GM21825 (cell line): ENCODE results near the gene RPS6KA5.
"Not testable (repeated sequence)": the region's sequence is repeated elsewhere in the genome, so short reads cannot be mapped to it uniquely, and the experiment has no call there.

ENCODE experiments used
- ATAC-seq: cut with Tn5 transposase; IDR thresholded peaks from one replicate; pipeline ENCODE4 v1.9.1; 2021; ENCODE audit warnings: mild to moderate bottlenecking, moderate library complexity; ENCODE audit not compliant: unreplicated experiment

The RPS6KA5 gene

GRCh38 chr14:91068642-91069041 lies 8.2 kb upstream of the RPS6KA5 start:
- ATAC-seq: no peak

DNA sequence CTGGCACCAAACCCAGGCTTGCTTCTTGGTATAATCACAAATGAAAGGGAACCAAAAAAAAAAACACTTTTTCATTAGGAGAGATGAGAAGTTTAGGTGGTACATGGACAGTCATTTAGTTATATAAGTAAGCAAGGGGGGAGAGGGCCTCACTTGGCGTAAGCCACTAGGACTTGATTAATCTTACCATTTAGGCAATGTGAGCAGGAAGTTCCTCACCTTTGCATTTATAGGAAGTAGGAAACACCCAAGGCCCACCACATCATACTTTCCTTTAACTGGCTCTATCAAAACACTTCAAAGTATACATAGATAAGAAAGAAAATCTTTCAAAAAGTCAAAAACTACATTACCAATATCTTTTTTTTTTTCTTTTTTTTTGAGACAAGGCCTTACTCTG lies 6.7 kb upstream of the RPS6KA5 start:
- ATAC-seq: no peak

- ATAC-seq: no peak
Observed at GRCh38 chr14:91065266-91065665, 4.8 kb upstream of the RPS6KA5 start.

DNA sequence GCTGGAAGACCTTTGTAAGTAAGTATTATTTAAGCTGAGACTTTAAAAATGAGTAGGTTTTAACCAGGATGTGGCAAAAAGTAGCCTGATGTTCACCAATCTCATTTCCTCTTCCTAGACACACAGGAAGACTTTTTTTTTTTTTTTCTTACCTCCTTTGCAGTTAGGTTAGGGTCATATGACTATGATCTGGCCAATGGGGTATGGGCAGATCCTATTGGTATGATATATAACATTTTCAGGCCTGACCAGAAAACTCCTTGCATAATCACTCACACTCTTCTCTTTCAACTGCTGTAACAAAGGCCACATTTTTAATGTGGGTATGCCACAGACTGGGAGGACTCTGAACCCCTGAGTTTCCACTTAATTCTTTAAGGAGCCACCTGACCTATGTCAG lies 2.7 kb upstream of the RPS6KA5 start:
- ATAC-seq: no peak

DNA sequence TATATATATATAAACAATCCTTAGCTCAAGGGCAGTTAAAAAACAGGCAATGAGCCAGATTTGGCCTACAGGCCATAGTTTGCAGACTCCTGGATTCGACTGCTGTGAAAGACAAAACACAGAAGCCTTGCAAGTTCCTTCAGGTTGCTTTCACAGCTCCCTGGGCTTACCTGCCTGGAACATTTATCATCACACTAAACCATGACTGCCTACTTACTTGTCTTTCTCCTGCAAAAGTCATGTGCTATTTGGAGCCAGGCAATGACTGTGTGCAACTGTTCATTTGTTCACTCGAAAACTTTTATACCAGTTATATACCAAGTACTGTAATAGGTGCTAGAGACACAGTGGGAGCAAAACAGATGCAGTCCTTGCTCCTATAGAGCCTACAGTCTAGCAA lies 2.2 kb upstream of the RPS6KA5 start:
- no peak for ATAC-seq

DNA sequence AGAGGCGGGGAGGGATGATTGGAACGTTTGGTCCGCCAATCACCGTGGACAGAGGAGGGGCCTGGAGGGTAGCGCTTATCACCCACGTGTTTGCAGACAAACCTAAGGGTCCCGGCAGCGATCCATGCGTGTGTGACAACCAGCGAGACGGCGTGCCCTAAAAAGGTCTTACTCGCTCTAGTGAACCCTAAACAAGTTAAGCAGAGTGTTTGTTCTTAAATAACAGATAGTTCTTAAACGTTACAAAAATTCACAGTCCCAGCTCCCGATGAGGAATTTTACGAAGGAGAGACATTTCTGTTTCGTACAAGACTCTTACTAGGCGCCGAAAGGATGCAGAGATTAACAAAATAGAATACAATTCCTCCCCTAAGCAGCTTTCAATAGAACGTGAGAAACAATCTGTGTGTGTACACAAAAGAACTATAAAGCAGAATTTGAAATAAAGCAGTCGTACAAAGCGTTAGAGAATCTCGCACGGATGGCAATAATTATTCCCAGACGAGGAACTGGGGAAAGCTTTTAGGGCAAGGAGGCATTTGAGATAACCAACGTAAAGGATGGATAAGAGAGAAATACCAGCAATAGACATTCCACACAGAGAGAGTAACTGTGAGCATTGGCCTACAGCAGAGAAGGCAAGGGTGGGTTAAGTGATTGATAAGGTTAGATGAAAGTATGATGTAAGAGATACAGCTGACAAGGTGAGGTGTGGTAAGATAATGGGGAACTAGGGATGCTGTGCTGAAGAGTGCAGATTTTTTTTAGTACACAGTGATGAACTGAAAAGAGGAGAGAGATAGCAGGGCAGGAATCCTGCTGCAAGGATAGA lies 831 bp upstream of the RPS6KA5 start:
- no peak for ATAC-seq

DNA sequence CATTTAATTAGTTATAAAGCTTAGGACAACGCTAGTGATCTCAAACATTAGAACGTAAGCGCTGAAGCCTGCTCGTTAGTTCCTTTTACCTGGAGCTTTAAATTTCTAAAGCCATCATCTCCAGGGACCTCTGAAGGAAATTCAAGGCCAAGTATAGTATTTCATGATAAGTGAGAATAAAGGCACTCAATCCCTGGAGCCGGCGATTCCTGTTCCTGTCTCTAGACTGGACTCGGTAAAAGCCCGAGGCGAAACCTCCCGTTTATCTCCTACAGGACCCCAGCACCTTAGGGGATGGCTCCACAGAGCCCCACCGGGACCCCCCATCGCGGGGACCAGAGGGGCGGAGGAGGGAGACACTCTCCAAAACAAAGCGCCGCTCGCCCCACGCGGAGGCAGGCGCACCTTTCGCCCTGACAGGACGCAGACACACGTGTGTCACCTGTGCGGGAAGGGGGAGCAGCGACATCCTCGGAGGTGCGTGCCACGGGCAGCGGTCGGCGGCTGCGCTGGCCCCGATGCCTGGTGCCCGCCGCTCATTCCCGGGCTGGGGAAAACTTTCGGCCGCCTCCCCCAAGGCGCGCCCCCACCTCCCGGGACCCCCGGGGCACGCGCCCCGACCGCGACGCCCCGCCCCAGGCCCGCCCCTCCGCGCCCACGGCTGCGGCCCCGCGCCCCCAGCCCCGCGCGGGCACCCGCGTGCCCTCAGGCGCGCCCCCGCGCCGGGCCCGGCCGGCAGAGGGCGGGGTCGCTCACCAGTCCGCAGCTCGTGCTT lies 678 bp downstream of the RPS6KA5 start:
- peak; percentile 25 for ATAC-seq

DNA sequence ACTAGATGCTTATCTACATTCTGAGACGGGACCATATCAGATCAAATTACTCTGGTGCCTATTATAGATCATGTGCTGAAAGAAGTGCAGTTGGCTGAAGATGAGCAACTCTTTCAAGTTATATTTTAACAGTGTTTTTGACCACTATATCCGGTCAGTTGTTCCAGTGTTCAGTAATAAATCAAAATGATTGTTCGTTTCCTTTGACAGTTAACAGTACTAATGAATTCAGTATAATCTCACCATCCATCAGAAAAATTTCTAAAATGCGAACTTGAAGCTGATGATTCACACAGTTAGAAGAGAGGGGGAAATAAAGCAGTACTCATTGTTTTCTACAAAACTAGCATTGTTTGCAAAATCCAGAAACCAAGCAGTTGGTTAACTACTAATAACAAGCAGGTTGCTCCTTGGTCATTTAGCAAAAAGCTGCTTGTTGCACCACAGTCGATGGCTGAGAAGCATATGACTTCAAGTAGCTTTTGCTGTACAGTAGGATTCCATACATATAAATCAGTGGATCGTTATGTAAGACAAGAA lies 2.3 kb downstream of the RPS6KA5 start:
- no peak for ATAC-seq

- ATAC-seq: no peak
Observed at GRCh38 chr14:91056361-91056760, 4.1 kb downstream of the RPS6KA5 start.

DNA sequence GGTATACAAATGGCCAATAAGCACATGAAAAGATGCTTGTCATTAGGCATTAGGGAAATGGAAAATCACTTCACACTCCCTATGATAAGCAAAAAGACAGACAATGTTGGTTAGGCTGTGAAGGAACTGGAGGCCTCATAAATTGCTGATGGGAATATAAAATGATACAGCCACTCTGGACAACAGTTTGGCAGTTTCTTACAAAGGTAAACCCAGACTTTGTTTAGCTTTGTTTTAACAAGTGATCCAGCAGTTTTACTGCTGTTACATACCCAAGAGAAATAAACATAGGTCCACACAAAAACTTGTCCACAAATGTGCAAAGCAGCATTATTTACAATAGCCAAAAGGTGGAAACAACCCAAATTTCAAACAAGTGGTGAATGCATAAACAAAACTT lies 5.4 kb downstream of the RPS6KA5 start:
- no peak for ATAC-seq

DNA sequence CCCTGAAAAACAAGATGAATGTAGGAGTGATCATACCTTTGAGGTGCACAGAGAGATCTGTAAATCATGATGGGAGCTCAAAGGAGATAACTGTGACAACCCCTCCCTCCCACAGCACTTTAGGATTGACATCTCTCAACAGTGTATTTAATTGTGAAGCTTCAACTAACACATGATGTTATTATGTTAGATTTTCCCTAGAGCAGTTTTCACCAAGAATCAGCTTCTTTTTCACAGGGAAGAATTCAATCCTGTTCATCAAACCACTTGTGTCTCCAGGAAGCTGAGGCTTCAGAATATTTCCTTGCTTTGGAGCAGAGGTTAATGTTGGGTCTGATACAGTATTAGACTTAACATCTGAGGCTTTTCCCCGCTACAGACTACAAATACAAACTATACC lies 11.8 kb downstream of the RPS6KA5 start:
- ATAC-seq: no peak

DNA sequence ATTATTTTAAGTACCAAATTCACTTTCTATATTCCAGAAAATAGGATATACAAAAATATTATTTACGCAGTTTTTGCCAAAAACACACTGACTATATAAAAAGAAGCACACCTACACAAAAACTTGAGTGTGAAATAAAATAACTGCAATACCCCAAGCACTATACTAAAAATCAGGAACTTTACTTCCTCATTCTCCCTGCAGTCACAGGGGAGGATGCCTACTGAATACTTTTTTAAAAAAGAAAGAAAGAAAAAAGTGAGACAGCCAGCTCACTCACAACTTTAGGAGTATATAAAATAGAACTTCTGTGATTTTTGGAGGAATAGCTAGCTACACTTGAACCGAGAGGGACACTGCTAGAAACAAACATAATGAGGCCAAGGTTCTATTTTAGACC lies 12.2 kb downstream of the RPS6KA5 start:
- no peak for ATAC-seq

DNA sequence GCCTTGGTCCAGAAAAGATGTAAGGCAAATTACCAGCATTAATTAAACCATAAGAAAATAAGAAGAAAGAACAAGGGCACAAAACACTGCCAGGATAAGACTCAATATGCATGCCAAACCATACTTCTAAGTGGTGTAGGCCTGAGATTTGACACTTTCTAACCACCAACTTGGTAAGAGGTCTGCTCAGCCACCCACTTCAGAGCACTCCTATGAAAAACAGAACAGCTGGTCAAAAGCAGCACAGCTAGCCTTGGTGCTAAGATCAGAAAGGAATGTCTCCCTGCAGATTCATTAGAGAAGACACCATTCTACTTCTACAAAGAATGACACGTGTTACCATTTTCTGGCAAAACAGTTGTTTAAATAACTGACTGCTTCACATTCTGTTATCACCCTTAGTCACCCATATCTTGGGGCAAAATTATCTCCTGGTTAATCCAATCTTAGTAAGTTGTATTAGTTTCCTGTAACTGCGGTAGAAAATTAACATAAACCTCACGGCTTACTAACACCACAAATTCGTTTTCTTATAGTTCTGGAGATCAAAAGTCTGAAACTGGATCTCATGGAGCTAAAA lies 13.2 kb downstream of the RPS6KA5 start:
- no peak for ATAC-seq

DNA sequence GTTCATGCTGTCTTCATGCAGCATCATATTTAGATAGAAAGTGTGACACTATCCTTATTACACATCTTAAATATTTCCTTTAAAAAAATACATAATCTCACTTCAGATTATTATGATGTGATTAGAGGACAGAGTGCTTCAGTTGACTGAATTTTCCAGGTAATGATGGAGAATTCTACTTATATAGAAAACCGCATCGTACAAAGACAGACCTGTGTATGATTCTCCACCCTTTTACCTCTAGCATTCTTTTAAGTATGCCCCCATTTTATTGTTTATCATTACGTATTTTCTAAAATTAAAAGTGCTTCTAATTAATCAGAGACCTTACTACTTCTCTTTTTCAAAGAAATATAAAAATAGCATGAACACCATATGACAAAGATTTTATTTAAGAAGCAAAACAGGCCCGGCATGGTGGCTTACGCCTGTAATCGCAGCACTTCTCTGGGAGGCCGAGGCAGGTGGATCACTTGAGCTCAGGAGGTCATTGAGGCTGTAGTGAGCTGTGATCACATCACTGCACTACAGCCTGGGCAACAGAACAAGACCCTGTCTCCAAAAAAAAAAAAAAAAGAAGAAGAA lies 13.9 kb downstream of the RPS6KA5 start:
- no peak for ATAC-seq

DNA sequence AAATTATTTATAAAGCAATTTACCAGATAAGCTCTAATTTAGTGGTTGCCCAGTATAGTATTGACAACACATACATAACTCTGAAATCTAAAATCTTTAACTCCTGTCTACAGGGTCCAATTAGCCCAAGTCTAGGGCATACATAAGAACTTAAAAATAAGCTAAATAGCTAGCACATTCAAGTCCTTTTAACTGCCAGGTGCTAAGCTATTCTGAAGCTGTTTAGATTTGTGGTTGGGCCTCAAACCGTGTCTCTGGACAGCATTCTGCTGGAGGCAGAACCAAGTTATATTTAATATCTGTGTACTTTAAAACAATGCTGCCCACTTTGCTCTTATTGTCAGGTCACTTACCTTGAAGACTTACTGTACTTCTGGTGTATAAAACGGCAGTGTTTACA lies 19.0 kb downstream of the RPS6KA5 start:
- ATAC-seq: no peak

DNA sequence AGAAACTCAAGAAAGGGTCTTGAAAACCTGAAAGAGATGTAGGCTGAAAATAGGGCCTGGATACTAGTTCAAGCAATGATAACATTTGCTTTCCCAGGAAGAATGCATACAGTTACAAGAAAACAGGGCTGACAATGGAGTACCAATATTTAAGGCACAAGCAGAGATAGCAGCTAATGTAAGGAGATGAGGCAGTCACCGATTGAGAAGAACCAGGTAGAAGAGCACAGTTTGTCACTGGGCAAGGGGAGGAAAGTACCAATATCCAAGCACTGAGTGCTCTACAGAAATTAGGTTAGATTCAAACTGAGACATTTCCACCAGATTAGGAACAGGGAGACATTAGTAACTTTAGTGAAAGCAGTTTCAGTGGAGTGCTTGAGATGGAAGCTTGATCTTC lies 19.9 kb downstream of the RPS6KA5 start:
- no peak for ATAC-seq

DNA sequence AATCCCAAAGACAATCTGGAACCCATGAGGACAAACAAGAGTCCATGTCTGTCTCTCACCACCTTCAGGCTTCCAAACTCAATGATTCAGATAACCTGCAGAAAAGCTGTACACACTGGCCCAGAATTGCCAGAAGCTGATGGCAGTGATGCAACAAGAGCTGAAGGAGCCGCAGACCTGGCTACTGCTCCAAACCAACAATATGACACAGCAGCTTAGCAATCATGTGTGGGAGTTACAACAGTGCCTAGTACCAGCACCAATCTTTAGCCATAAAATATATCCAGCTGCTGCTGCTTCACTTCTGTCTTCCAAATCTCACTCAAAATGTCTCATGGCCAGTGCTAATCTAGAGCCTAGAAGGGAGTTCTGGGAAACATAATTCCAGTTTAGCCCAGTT lies 22.0 kb downstream of the RPS6KA5 start:
- ATAC-seq: no peak

DNA sequence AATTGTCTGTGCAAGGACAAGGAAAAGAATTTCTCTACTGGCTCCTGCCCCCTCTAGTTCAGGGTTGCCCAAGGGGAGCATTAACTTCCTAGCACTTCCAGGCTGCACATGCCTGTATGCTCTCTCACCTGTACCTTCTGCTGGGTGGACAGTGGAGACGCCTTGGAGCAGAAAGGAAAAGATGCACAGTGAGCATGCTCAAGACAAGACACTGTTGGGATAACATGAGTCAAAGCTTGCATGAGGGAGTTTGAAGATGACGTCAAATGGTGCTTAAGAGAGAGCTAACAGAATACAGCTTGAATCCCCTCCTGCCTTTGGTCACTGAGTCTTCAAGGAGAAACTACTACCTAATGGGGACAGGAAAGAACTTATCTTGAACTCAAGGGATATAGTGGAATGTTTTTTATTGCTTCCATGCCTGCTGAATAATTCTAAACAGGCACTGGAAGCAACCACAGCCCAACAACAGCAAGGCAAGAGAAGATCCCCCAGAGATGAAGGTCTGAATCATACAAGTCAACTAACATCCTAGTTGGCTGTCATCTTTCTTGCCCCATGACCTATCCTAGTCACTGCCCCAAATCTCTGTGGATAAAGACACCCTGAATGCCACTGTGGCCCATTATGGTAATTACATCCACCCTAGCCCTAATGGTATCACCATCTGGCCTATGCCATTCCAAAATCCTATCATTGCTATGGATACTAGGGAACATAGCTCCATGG lies 23.5 kb downstream of the RPS6KA5 start:
- ATAC-seq: no peak

- peak; percentile 52 for ATAC-seq
Observed at GRCh38 chr14:91035855-91036254, 24.6 kb downstream of the RPS6KA5 start.

GRCh38 chr14:91034379-91034778 lies 26.1 kb downstream of the RPS6KA5 start:
- not testable (repeated sequence) for ATAC-seq

DNA sequence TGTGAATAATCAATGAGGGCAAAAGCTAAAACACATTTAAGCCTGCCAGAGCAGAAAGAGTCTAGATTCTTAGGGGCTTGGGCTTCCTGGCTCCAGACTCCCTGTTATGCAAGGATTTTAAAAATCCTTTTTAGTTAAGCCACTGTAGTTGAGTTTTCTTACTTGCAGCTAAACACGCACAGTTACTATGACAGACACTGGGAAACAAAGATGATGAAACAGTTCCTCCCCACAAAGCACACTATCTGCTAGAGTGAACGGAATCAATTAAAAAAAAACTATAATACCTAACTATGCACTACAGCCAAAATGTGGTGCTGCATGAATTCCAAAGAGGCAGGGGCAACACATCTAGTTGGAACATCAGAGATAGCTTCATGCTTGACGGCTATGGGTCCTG lies 28.2 kb downstream of the RPS6KA5 start:
- no peak for ATAC-seq
